Kidney (tissue), 14 donors: Measurements from ENCODE around the gene ENTR1. TPM values are rescaled to one million over a fixed set of nuclear protein-coding genes. Genes with fewer than 3 reads are reported as not detected.

Experiments used
- DNase-seq, 5 donors: peaks; one replicate each; pipeline ENCODE4 v3.0.0-alpha.2; 2013 to 2020
- FAIRE-seq: peaks from 2 replicates; lab custom pipeline; 2012; peaks lifted over from hg19 to GRCh38; lab: Jason Lieb, UNC
- H3K27ac ChIP-seq, 2 donors: one replicate each; pipeline ENCODE4 v1.7.0; 2013; ENCODE audit warnings: low read depth in 2 of 2, low read length in 2 of 2, inconsistent platforms in 1 of 2
- H3K27me3 ChIP-seq: one replicate; pipeline ENCODE4 v1.7.1; 2013; ENCODE audit warnings: low read length, inconsistent platforms; ENCODE audit not compliant: control insufficient read depth, insufficient read depth
- H3K36me3 ChIP-seq, 3 donors: one replicate each; pipeline versions ENCODE4 v1.7.0 to v1.7.1; 2013; ENCODE audit warnings: low read length in 3 of 3, control low read depth in 1 of 3, inconsistent platforms in 1 of 3; ENCODE audit not compliant: insufficient read depth in 3 of 3, control insufficient read depth in 2 of 3
- H3K4me1 ChIP-seq, 3 donors: one replicate each; pipeline versions ENCODE4 v1.7.0 to v1.7.1; 2013; ENCODE audit warnings: low read length in 3 of 3, inconsistent platforms in 1 of 3, low read depth in 1 of 3; ENCODE audit not compliant: control insufficient read depth in 2 of 3, insufficient read depth in 2 of 3
- H3K4me3 ChIP-seq, 3 donors: one replicate each; pipeline versions ENCODE4 v1.7.0 to v1.8.1; 2013; ENCODE audit warnings: low read length in 3 of 3, control low read depth in 1 of 3, inconsistent platforms in 1 of 3
- H3K9ac ChIP-seq, 3 donors: one replicate each; pipeline versions ENCODE4 v1.7.0 to v1.7.1; 2013; ENCODE audit warnings: low read length in 3 of 3, control low read depth in 1 of 3, inconsistent platforms in 1 of 3
- H3K9me3 ChIP-seq, 3 donors: one replicate each; pipeline versions ENCODE4 v1.7.0 to v1.7.1; 2013; ENCODE audit warnings: low read length in 3 of 3, control low read depth in 1 of 3, inconsistent platforms in 1 of 3; ENCODE audit not compliant: control insufficient read depth in 2 of 3, insufficient read depth in 1 of 3
- intact Hi-C: fragments of 100-400 bp; cut with DNase I; formaldehyde crosslinking; loops from one replicate; pipeline ENCODE4 v1.11.1; 2022
- polyA plus RNA-seq: library from polyadenylated mRNA; stranded (reverse); fragments of 350-450 nt; fragmentation: Illumina TruSeq; extraction: RNeasy Lipid Tissue Mini Kit (QIAGEN cat#74804); gene quantifications from one replicate; pipeline ENCODE4 v1.2.3, GENCODE V29; 2014; ENCODE audit warnings: low read depth, low replicate concordance; ENCODE audit not compliant: insufficient read depth
- total RNA-seq: library from RNA; stranded (reverse); fragmentation: NEBNext Ultra II Directional; extraction: Animal tissue kit (Norgen Biotek cat#: 25700); gene quantifications from one replicate; pipeline ENCODE4 v1.2.1, GENCODE V29; 2021
- TF ChIP-seq, protein P1 (sequence below): IDR thresholded peaks from 3 replicates; pipeline ENCODE4 v1.5.1; 2012; ENCODE audit warnings: mild to moderate bottlenecking, moderate library complexity, borderline replicate concordance; ENCODE audit not compliant: insufficient read depth; ENCODE audit errors: extremely low read depth
- donor health status: control.
- donor health status: control.
- donor health status: control.
- donor health status: control.
- donor health status: control.
- donor health status: DM: yes; HTN: yes; CAD: no.
- donor health status: Normal renal cell carcinoma (clear cell type).

ENTR1 gene
- total and polyA plus RNA-seq, 2 donors from 2014 or later: 25.9 to 36.2 TPM

DNA sequence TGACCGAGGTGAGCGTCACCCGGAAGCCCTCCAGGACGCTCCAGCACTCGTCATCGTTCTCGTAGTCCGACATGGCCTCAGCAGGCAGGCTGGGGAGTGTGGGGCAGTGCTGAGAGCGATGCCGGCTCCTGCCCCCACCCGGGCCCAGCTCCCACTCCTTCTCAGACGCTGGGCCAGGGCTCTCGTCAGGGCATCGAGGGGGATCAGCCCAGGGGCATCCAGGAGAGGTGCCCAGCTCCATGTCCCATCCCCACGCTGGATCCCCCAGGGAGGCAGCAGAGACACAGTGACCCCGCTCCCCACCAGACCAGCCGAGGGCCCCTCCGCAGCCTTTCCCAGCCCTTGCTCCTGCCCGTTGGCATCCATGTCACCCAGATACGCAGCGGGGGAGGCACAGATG lies 38.4 kb downstream of the ENTR1 start:
- Histone ChIP-seq H3K27me3 (no peaks in the 10 kb centered on the region), H3K9ac (no peak overlapping the region), H3K4me3 (no peak overlapping the region), H3K36me3 (no peaks in the 10 kb centered on the region), H3K4me1 (peaks cover 0 to 13% (median 3%) of the 10 kb centered on the region in 3 donors), H3K27ac (peak overlapping the region; percentile 22 to 41), H3K9me3 (no peaks in the 10 kb centered on the region)
- TF ChIP-seq, protein P1, sequence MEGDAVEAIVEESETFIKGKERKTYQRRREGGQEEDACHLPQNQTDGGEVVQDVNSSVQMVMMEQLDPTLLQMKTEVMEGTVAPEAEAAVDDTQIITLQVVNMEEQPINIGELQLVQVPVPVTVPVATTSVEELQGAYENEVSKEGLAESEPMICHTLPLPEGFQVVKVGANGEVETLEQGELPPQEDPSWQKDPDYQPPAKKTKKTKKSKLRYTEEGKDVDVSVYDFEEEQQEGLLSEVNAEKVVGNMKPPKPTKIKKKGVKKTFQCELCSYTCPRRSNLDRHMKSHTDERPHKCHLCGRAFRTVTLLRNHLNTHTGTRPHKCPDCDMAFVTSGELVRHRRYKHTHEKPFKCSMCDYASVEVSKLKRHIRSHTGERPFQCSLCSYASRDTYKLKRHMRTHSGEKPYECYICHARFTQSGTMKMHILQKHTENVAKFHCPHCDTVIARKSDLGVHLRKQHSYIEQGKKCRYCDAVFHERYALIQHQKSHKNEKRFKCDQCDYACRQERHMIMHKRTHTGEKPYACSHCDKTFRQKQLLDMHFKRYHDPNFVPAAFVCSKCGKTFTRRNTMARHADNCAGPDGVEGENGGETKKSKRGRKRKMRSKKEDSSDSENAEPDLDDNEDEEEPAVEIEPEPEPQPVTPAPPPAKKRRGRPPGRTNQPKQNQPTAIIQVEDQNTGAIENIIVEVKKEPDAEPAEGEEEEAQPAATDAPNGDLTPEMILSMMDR: no peak
- FAIRE-seq (no peak), DNase-seq (no peak)
- intact Hi-C loops: no loop called here

DNA sequence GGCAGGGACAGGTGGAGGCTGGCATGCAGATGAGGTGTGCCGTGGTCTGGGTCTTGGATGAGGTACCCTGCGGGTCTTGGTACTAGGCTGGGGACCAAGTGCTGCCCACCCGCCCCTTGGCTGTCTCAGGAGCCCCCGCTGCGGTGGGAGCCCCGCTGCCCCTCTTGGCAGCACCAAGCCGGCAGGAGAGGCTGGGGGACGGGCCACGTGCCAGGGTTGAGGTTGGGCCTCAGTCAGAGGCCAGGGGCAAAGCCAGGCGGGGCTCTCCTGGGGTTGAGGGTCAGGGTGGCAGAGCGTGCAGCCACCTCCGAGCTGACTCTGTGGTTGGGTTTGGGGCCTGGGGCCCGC lies 38.9 kb downstream of the ENTR1 start:
- H3K27me3 ChIP-seq: no peaks in the 10 kb centered on the region
- no peaks in the 10 kb centered on the region for H3K9me3 ChIP-seq
- FAIRE-seq (no peak), DNase-seq (peak in 1 of 5 donors; percentile 69)
- intact Hi-C loops: no loop called here
- no peaks in the 10 kb centered on the region for H3K36me3 ChIP-seq
- TF ChIP-seq, protein P1: no peak
- no peak overlapping the region for H3K4me3 ChIP-seq
- H3K27ac ChIP-seq: no peak overlapping the region
- peaks cover 0 to 11% (median 3%) of the 10 kb centered on the region in 3 donors for H3K4me1 ChIP-seq
- H3K9ac ChIP-seq: no peak overlapping the region

DNA sequence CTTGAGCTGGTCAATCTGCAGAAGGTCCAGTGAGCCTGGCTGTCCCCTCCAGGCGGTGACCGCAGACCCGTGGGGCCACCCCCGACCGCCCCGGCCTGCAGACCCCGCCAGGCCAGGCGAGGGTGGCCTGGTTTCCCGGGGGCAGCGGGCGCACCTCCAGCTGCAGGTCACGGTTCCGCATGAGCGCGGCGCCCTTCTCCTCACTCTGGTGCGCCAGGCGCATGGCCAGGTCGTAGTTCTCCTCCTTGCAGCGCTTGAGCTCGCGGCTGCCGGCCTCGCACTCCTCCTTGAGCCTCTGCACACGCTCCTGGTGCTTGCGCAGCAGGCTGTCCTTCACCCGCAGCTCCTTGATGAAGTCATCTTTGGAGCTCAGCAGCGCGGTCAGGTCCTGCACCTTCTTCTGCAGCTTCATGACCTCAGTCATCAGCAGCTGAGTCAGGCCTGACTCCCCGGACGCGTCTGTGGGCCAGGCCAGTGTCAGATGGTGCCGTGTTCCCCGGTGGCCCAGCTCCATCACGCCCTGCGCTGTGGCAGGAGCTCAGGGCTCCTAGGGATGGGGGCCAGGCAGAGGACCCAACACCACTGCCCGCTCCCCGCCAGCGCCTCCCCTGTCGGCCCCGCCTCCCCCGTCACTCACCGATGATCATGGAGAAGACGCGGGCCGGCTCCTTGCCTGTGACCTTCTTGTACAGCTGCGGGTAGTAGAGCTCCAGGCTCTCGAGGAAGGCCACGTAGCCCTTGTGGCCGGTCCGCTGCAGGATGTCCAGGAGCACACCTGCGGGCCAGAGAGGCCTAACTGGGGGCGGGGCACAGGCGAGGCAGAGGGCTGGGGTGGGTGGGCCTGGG lies 39.5 kb downstream of the ENTR1 start:
- H3K9me3 ChIP-seq: no peaks in the 10 kb centered on the region
- no peaks in the 10 kb centered on the region for H3K36me3 ChIP-seq
- TF ChIP-seq, protein P1: no peak
- no peak overlapping the region for H3K9ac ChIP-seq
- intact Hi-C loops: no loop called here
- H3K27ac ChIP-seq: no peak overlapping the region
- peaks cover 0 to 11% (median 3%) of the 10 kb centered on the region in 3 donors for H3K4me1 ChIP-seq
- FAIRE-seq: no peak
- no peaks in the 10 kb centered on the region for H3K27me3 ChIP-seq
- no peak overlapping the region for H3K4me3 ChIP-seq
- peak in 1 of 5 donors; percentile 51 for DNase-seq
